Testis (tissue), 3 donors: ENCODE results near the gene SOAT2. TPM values are rescaled to one million over a fixed set of nuclear protein-coding genes. Genes with fewer than 3 reads are reported as not detected.

Experiments used
- DNase-seq: peaks from one replicate; pipeline ENCODE4 v3.0.0-alpha.2; 2019
- H3K27ac ChIP-seq, 2 donors: fragments of 200-600 bp; sonication (generic); one replicate each; pipeline ENCODE4 v1.5.1; 2019
- H3K27me3 ChIP-seq: fragments of 200-600 bp; sonication (generic); one replicate; pipeline ENCODE4 v1.5.1; 2019
- H3K36me3 ChIP-seq: fragments of 200-600 bp; sonication (generic); one replicate; pipeline ENCODE4 v1.5.1; 2017; ENCODE audit warnings: low read depth; ENCODE audit errors: missing control alignments
- H3K4me1 ChIP-seq: fragments of 200-600 bp; sonication (generic); one replicate; pipeline ENCODE4 v1.5.1; 2019
- H3K4me3 ChIP-seq, 2 donors: fragments of 200-600 bp; sonication (generic); one replicate each; pipeline ENCODE4 v1.5.1; 2017 to 2019
- H3K9me3 ChIP-seq: fragments of 200-600 bp; sonication (generic); one replicate; pipeline ENCODE4 v1.5.1; 2017
- POLR2A ChIP-seq: fragments of 450-650 bp; IDR thresholded peaks from one replicate; pipeline ENCODE4 v1.6.1; 2017; ENCODE audit warnings: antibody characterized with exemption, mild to moderate bottlenecking, moderate library complexity
- WGBS, 2 donors: methylation state at CpG; one replicate each; pipeline ENCODE4 v1.1.5; 2018; 5-methylcytosine and 5-hydroxymethylcytosine counted together
- intact Hi-C: fragments of 100-400 bp; cut with DNase I; formaldehyde crosslinking; loops from one replicate; pipeline ENCODE4 v1.15.1; 2023; ENCODE audit warnings: low total_unique reads
- polyA plus RNA-seq: library from polyadenylated mRNA; stranded (reverse); fragments of 350-450 nt; fragmentation: Illumina TruSeq; extraction: RNeasy Lipid Tissue Mini Kit (QIAGEN cat#74804); gene quantifications from one replicate; pipeline ENCODE4 v1.2.3, GENCODE V29; 2014; ENCODE audit warnings: low read depth, low replicate concordance; ENCODE audit not compliant: insufficient read depth
- total RNA-seq, 2 donors: library from RNA; depleted of rRNA; stranded (reverse); fragments of >200 nt; gene quantifications; one replicate each; pipeline ENCODE4 v1.2.3, GENCODE V29; 2016
- TF ChIP-seq, protein P1 (sequence below), 3 experiments: fragments of 450-650 bp in 2 of 3; fragments of 200-600 bp in 1 of 3; sonication (generic) in 1 of 3; IDR thresholded peaks; one replicate each; pipeline ENCODE4 v1.5.1; 2016 to 2019; ENCODE audit warnings: antibody characterized with exemption in 3 of 3, mild to moderate bottlenecking in 2 of 3, moderate library complexity in 1 of 3

The SOAT2 gene
- total and polyA plus RNA-seq, 3 donors from 2014 or later: 0.19 to 0.25 TPM; not detected in 1

DNA sequence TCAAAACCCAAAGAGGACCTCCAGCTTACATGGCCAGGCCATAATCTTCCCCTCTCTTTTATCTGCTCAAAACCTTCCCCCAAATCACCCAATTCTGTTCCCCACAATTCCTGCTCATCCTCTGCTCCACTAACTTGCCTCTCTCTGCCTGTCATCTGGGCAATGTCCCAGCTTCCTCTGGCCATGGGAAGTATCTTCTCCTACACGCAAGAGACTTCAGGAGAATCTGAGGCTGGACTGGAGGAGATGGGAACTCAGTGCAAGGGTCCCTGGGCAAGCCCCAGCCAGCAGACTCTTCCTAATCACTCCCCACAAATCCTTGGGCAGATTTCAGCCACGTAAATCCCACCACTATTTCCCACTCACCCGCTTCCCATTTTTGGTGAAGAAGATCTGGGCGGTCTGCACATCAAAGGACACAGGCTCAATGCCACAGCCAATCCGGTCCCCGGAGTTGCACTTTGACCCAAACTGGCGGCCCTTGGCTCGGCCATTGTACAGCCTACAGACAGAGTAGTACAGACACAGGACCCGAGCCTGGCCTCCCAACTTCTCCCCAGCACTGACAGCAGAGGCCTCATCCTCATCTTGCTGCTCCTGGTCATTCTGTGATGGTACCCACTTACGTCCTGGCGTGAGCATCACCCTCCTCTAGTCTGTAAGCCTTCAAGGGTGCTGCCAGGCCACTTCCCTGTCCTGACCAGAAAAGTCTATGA, 28.8 kb upstream of the SOAT2 start:
- no peak for DNase-seq
- WGBS, 2 donors: 78 to 88% methylated on average over 8 to 11 of the region's 11 CpGs
- H3K4me3 ChIP-seq: no peak overlapping the region

DNA sequence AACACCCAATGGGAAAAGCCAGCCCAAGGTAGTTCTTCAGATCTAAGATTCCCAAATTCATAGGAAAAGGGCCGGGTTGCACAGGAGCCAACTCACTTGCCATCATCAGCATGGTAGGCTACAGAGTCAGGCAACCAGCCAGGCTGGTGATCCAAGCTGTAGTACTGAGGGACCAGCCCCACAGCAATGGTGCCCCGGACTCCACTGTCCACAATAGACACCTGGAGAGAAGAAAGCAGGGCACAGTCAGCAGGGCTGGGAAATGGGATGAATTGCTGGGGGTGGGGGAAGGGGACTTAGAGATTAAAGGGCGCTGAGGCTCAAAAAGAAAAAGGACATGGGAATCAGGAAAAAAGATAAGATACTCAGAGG, 28.3 kb upstream of the SOAT2 start:
- H3K4me3 ChIP-seq: no peak overlapping the region

More for the DNA sequence above, 28.8 kb upstream of the SOAT2 start:
- intact Hi-C loops: no loop called here
- H3K4me1 ChIP-seq: peaks cover 43% of the 10 kb centered on the region
- H3K9me3 ChIP-seq: no peaks in the 10 kb centered on the region
- TF ChIP-seq, protein P1, sequence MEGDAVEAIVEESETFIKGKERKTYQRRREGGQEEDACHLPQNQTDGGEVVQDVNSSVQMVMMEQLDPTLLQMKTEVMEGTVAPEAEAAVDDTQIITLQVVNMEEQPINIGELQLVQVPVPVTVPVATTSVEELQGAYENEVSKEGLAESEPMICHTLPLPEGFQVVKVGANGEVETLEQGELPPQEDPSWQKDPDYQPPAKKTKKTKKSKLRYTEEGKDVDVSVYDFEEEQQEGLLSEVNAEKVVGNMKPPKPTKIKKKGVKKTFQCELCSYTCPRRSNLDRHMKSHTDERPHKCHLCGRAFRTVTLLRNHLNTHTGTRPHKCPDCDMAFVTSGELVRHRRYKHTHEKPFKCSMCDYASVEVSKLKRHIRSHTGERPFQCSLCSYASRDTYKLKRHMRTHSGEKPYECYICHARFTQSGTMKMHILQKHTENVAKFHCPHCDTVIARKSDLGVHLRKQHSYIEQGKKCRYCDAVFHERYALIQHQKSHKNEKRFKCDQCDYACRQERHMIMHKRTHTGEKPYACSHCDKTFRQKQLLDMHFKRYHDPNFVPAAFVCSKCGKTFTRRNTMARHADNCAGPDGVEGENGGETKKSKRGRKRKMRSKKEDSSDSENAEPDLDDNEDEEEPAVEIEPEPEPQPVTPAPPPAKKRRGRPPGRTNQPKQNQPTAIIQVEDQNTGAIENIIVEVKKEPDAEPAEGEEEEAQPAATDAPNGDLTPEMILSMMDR (IDR thresholded peaks at IDR 0.05): no peak
- no peak for TF ChIP-seq POLR2A
- no peaks in the 10 kb centered on the region for H3K27me3 ChIP-seq
- peak overlapping the region in 1 of 2 donors; percentile 86 for H3K27ac ChIP-seq
- H3K36me3 ChIP-seq: no peaks in the 10 kb centered on the region

DNA sequence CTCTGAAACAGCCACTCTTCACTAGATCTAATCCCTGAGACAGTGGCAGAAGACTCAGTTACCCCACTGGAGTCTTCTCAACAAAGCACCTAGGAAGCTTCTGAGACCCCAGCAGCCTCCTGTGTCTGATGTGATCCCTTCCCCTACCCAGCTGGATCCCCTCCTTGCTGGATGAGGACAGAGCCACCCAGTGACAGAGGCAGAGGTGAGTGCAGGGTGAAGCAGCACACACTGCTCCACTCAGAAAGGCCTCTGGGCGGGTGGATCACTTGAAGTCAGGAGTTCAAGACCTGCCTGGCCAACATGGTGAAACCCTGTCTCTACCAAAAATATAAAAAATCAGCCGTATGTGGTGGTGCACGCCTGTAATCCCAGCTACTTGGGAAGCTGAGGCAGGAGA, 26.8 kb upstream of the SOAT2 start:
- intact Hi-C loops: no loop called here
- DNase-seq: no peak
- Histone ChIP-seq H3K27ac (peak overlapping the region in 1 of 2 donors; percentile 56), H3K27me3 (no peaks in the 10 kb centered on the region), H3K9me3 (no peaks in the 10 kb centered on the region), H3K4me1 (peaks cover 25% of the 10 kb centered on the region), H3K4me3 (no peak overlapping the region), H3K36me3 (no peaks in the 10 kb centered on the region)
- TF ChIP-seq, protein P1 (IDR thresholded peaks at IDR 0.05): no peak
- WGBS, 2 donors: 87 to 96% methylated on average over 3 of the region's 3 CpGs

More for the DNA sequence above, 28.3 kb upstream of the SOAT2 start:
- Histone ChIP-seq H3K4me1 (peaks cover 40% of the 10 kb centered on the region), H3K9me3 (no peaks in the 10 kb centered on the region), H3K36me3 (no peaks in the 10 kb centered on the region), H3K27ac (peak overlapping the region in 1 of 2 donors; percentile 86), H3K27me3 (no peaks in the 10 kb centered on the region)
- TF ChIP-seq, protein P1 (IDR thresholded peaks at IDR 0.05): no peak
- TF ChIP-seq POLR2A: no peak
- intact Hi-C loops: no loop called here
- DNase-seq: no peak
- 85 to 94% methylated on average over 3 of the region's 3 CpGs for WGBS, 2 donors

DNA sequence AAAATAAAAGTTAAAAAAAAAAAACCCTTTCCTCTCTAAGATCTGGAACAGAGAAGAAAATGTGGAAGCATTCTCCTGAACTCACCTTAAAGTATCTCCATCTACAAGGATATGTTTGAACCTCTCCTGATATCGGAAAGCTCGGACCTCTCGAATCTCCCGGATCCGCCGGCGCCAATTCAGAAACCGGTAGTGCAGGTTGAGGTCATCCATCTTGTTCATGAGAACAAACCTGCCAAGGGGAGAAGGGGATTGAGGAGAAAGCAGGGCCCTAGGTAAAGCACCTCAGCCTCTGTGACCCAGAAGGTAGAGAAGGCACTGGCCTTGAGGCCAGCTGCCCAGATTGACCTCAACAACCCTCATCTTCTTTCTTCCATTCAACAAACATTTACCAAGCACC, 26.3 kb upstream of the SOAT2 start:
- TF ChIP-seq, protein P1 (IDR thresholded peaks at IDR 0.05): no peak
- TF ChIP-seq POLR2A: no peak
- intact Hi-C loops: no loop called here
- DNase-seq: no peak
- no peak overlapping the region for H3K27ac ChIP-seq
- no peak overlapping the region for H3K4me3 ChIP-seq
- no peaks in the 10 kb centered on the region for H3K27me3 ChIP-seq
- 95 to 97% methylated on average over 8 of the region's 8 CpGs for WGBS, 2 donors
- H3K36me3 ChIP-seq: no peaks in the 10 kb centered on the region
- H3K9me3 ChIP-seq: no peaks in the 10 kb centered on the region
- peaks cover 22% of the 10 kb centered on the region for H3K4me1 ChIP-seq
